HEK293 (cell line): ENCODE measurements around the gene METTL15.
"Not testable (repeated sequence)": the region's sequence is repeated elsewhere in the genome, so short reads cannot be mapped to it uniquely, and the experiment has no call there.

ENCODE experiments used
- CTCF ChIA-PET: fragments of 350-600 bp; formaldehyde crosslinking; extraction: SDS; loops from one replicate; lab custom pipeline; 2021; ENCODE audit warnings: antibody characterized with exemption; lab: Yijun Ruan, JAX
- POLR2A ChIA-PET: fragments of 300-600 bp; formaldehyde crosslinking; extraction: SDS; loops from one replicate; lab custom pipeline; 2020; ENCODE audit warnings: antibody characterized with exemption, inconsistent platforms; lab: Yijun Ruan, JAX
- H3K27ac ChIP-seq: fragments of 200-500 bp; sonication (Bioruptor generic); 2 replicates; pipeline ENCODE4 v1.5.1; 2014; ENCODE audit warnings: low read depth, low read length, control low read depth, inconsistent platforms; ENCODE audit errors: extremely low read depth
- H3K36me3 ChIP-seq, 2 experiments: fragments of 200-500 bp in 1 of 2; sonication (Bioruptor generic) in 1 of 2; 1 replicate in 1 of 2; 2 replicates in 1 of 2; pipeline ENCODE4 v1.5.1; 2014 to 2017; ENCODE audit warnings: inconsistent platforms in 2 of 2, low read length in 2 of 2; ENCODE audit not compliant: control insufficient read depth in 2 of 2, insufficient read depth in 1 of 2
- H3K4me1 ChIP-seq: fragments of 200-500 bp; sonication (Bioruptor generic); 2 replicates; pipeline ENCODE4 v1.5.1; 2014; ENCODE audit warnings: mild to moderate bottlenecking, low read length, inconsistent platforms; ENCODE audit not compliant: control insufficient read depth, insufficient read depth
- H3K4me3 ChIP-seq: 2 replicates; pipeline ENCODE4 v1.5.1; 2011; ENCODE audit warnings: low read depth, mild to moderate bottlenecking, control low read depth, low read length, moderate library complexity
- H3K9me3 ChIP-seq: fragments of 200-500 bp; sonication (Bioruptor generic); 2 replicates; pipeline ENCODE4 v1.5.1; 2014; ENCODE audit warnings: low read depth, low read length, inconsistent platforms; ENCODE audit not compliant: control insufficient read depth, insufficient read depth
- GLIS2 ChIP-seq: fragments of 450-650 bp; formaldehyde crosslinking; IDR thresholded peaks from 2 replicates; pipeline ENCODE4 v1.5.1; 2016; ENCODE audit warnings: missing biosample characterization, missing genetic modification characterization
- ZFHX2 ChIP-seq: fragments of 450-650 bp; formaldehyde crosslinking; conservative IDR thresholded peaks from 2 replicates; pipeline ENCODE4 v1.5.1; 2016; ENCODE audit warnings: missing biosample characterization, missing genetic modification characterization
- ZNF114 ChIP-seq: fragments of 450-650 bp; formaldehyde crosslinking; IDR thresholded peaks from 2 replicates; pipeline ENCODE4 v1.5.0; 2017; ENCODE audit warnings: missing biosample characterization, missing genetic modification characterization
- ZNF174 ChIP-seq: fragments of 450-650 bp; formaldehyde crosslinking; IDR thresholded peaks from 2 replicates; pipeline ENCODE4 v1.5.0; 2017; ENCODE audit warnings: missing biosample characterization, mild to moderate bottlenecking, missing genetic modification characterization
- ZNF211 ChIP-seq: fragments of 450-650 bp; formaldehyde crosslinking; IDR thresholded peaks from 2 replicates; pipeline ENCODE4 v1.5.1; 2016; ENCODE audit warnings: low read depth, missing biosample characterization, missing genetic modification characterization
- ZNF366 ChIP-seq: fragments of 450-650 bp; formaldehyde crosslinking; conservative IDR thresholded peaks from 2 replicates; pipeline ENCODE4 v1.5.1; 2016; ENCODE audit warnings: missing biosample characterization, missing genetic modification characterization
- ZNF48 ChIP-seq: fragments of 450-650 bp; formaldehyde crosslinking; IDR thresholded peaks from 2 replicates; pipeline ENCODE4 v1.5.1; 2016; ENCODE audit warnings: missing biosample characterization, missing genetic modification characterization
- ZNF514 ChIP-seq: fragments of 450-650 bp; formaldehyde crosslinking; IDR thresholded peaks from 2 replicates; pipeline ENCODE4 v1.5.1; 2016; ENCODE audit warnings: missing biosample characterization, missing genetic modification characterization
- ZNF600 ChIP-seq: fragments of 450-650 bp; formaldehyde crosslinking; IDR thresholded peaks from 2 replicates; pipeline ENCODE4 v1.5.1; 2016; ENCODE audit warnings: missing biosample characterization, missing genetic modification characterization
- ZNF654 ChIP-seq: fragments of 450-650 bp; formaldehyde crosslinking; IDR thresholded peaks from 2 replicates; pipeline ENCODE4 v1.5.1; 2016; ENCODE audit warnings: low read depth, missing biosample characterization, missing genetic modification characterization
- ZNF660 ChIP-seq: fragments of 450-650 bp; IDR thresholded peaks from 2 replicates; pipeline ENCODE4 v1.5.1; 2018; ENCODE audit warnings: missing biosample characterization, mild to moderate bottlenecking, missing genetic modification characterization
- ZNF837 ChIP-seq: fragments of 450-650 bp; formaldehyde crosslinking; IDR thresholded peaks from 2 replicates; pipeline ENCODE4 v1.5.1; 2016; ENCODE audit warnings: missing biosample characterization, missing genetic modification characterization
- TF ChIP-seq, protein P1 (sequence below): fragments of 450-650 bp; formaldehyde crosslinking; IDR thresholded peaks from 2 replicates; pipeline ENCODE4 v1.5.0; 2017; ENCODE audit warnings: missing biosample characterization, missing genetic modification characterization, borderline replicate concordance
- TF ChIP-seq, protein P2 (sequence below): fragments of 450-650 bp; formaldehyde crosslinking; IDR thresholded peaks from 2 replicates; pipeline ENCODE4 v1.5.1; 2016; ENCODE audit warnings: missing biosample characterization, missing genetic modification characterization, borderline replicate concordance

METTL15 gene

DNA sequence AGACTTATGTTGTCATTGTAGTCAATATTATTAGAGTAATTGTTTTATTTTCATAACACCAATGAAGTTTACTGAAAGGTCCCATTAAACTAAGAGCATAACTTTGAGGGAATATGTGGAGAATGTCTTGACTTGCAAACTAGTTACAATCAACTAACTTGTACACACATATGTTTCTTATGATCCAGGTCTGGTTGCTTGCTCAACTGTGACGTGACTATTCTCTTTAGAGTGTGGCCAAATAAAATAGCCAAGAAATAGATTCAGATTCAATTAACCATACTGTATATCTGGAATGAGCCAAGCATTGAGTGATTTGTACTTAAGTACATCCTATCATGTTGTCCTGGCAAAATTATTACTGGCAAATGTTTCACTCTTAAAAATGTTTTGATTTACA, 101.7 kb downstream of the METTL15 start:
- CTCF ChIA-PET: no interaction called here
- H3K4me1 ChIP-seq: no peaks in the 10 kb centered on the region
- H3K36me3 ChIP-seq: peaks cover 0 to 6% of the 10 kb centered on the region in 2 experiments; a peak in 1 of 3 replicates
- H3K9me3 ChIP-seq: no peaks in the 10 kb centered on the region
- POLR2A ChIA-PET: no interaction called here
- TF ChIP-seq, protein P1, sequence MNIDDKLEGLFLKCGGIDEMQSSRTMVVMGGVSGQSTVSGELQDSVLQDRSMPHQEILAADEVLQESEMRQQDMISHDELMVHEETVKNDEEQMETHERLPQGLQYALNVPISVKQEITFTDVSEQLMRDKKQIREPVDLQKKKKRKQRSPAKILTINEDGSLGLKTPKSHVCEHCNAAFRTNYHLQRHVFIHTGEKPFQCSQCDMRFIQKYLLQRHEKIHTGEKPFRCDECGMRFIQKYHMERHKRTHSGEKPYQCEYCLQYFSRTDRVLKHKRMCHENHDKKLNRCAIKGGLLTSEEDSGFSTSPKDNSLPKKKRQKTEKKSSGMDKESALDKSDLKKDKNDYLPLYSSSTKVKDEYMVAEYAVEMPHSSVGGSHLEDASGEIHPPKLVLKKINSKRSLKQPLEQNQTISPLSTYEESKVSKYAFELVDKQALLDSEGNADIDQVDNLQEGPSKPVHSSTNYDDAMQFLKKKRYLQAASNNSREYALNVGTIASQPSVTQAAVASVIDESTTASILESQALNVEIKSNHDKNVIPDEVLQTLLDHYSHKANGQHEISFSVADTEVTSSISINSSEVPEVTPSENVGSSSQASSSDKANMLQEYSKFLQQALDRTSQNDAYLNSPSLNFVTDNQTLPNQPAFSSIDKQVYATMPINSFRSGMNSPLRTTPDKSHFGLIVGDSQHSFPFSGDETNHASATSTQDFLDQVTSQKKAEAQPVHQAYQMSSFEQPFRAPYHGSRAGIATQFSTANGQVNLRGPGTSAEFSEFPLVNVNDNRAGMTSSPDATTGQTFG (tag by site-specific recombination): no peak
- no peak for TF ChIP-seq ZNF654 (tag by site-specific recombination)
- TF ChIP-seq GLIS2 (tag by site-specific recombination): no peak
- TF ChIP-seq ZNF600 (tag by site-specific recombination): no peak
- TF ChIP-seq ZNF660: no peak
- TF ChIP-seq ZNF174 (tag by site-specific recombination): no peak
- no peak for TF ChIP-seq ZNF366 (tag by site-specific recombination)
- no peak for TF ChIP-seq ZFHX2 (tag by site-specific recombination)
- TF ChIP-seq ZNF837 (tag by site-specific recombination): no peak
- TF ChIP-seq ZNF48 (tag by site-specific recombination): no peak
- no peak for TF ChIP-seq ZNF114 (tag by site-specific recombination)
- TF ChIP-seq, protein P2, sequence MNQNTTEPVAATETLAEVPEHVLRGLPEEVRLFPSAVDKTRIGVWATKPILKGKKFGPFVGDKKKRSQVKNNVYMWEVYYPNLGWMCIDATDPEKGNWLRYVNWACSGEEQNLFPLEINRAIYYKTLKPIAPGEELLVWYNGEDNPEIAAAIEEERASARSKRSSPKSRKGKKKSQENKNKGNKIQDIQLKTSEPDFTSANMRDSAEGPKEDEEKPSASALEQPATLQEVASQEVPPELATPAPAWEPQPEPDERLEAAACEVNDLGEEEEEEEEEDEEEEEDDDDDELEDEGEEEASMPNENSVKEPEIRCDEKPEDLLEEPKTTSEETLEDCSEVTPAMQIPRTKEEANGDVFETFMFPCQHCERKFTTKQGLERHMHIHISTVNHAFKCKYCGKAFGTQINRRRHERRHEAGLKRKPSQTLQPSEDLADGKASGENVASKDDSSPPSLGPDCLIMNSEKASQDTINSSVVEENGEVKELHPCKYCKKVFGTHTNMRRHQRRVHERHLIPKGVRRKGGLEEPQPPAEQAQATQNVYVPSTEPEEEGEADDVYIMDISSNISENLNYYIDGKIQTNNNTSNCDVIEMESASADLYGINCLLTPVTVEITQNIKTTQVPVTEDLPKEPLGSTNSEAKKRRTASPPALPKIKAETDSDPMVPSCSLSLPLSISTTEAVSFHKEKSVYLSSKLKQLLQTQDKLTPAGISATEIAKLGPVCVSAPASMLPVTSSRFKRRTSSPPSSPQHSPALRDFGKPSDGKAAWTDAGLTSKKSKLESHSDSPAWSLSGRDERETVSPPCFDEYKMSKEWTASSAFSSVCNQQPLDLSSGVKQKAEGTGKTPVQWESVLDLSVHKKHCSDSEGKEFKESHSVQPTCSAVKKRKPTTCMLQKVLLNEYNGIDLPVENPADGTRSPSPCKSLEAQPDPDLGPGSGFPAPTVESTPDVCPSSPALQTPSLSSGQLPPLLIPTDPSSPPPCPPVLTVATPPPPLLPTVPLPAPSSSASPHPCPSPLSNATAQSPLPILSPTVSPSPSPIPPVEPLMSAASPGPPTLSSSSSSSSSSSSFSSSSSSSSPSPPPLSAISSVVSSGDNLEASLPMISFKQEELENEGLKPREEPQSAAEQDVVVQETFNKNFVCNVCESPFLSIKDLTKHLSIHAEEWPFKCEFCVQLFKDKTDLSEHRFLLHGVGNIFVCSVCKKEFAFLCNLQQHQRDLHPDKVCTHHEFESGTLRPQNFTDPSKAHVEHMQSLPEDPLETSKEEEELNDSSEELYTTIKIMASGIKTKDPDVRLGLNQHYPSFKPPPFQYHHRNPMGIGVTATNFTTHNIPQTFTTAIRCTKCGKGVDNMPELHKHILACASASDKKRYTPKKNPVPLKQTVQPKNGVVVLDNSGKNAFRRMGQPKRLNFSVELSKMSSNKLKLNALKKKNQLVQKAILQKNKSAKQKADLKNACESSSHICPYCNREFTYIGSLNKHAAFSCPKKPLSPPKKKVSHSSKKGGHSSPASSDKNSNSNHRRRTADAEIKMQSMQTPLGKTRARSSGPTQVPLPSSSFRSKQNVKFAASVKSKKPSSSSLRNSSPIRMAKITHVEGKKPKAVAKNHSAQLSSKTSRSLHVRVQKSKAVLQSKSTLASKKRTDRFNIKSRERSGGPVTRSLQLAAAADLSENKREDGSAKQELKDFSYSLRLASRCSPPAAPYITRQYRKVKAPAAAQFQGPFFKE (tag by site-specific recombination): no peak
- no peak for TF ChIP-seq ZNF514 (tag by site-specific recombination)
- no peak overlapping the region for H3K27ac ChIP-seq
- no peak overlapping the region for H3K4me3 ChIP-seq

DNA sequence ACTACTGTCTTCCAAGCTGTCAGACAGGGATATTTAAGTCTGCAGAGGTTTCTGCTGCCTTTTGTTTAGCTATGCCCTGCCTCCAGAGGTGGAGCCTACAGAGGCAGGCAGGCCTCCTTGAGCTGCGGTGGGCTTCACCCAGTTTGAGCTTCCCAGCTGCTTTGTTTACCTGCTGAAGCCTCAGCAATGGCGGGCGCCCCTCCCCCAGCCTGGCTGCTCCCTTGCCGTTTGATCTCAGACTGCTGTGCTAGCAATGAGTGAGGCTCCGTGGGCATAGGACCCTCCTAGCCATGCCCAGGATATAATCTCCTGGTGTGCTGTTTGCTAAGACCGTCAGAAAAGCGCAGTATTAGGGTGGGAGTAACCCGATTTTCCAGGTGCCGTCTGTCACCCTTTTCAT, 113.9 kb downstream of the METTL15 start:
- H3K36me3 ChIP-seq, H3K9me3 ChIP-seq, CTCF ChIA-PET, POLR2A ChIA-PET, H3K27ac ChIP-seq, H3K4me1 ChIP-seq, H3K4me3 ChIP-seq: not testable (repeated sequence)

DNA sequence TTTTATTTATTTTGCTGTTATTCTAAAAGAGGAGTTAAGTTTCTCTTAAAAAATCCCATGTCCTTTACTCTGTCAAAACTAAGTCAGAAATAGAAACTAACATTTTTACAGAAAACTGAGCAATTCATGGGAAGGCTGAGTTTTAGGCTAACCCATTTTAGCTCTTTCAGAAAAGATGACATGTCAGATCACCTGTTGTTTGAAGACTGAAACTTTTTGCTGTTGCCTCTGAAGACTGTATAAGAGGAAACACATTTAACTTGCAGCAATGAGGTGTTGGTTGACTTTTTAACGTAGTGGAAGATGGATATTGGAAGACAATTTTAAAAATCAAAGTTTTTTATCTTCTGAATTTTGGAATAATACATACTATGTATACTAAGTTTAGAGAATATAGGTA, 115.4 kb downstream of the METTL15 start:
- Histone ChIP-seq H3K9me3 (no peaks in the 10 kb centered on the region), H3K36me3 (no peaks in the 10 kb centered on the region), H3K27ac (no peak overlapping the region), H3K4me3 (no peak overlapping the region), H3K4me1 (no peaks in the 10 kb centered on the region)
- TF ChIP-seq ZNF211: no peak
- ChIA-PET POLR2A (no interaction called here), CTCF (interaction anchor here (0.6 kb wide), 1 partner anchor 522 kb away, joined by 5 read pairs; no protein-coding TSS in a partner anchor)
